Activated CD8-positive, alpha-beta memory T cell treated with anti-CD3 and anti-CD28 coated beads for 48 hours (primary cell): Measurements from ENCODE around the gene NOC2L.
"Not testable (repeated sequence)": the region's sequence is repeated elsewhere in the genome, so short reads cannot be mapped to it uniquely, and the experiment has no call there.

Experiments
- DNase-seq, 3 experiments: peaks; one replicate each; pipeline ENCODE4 v3.0.0-alpha.2; 2020; ENCODE audit warnings: low read depth in 2 of 3, low spot score in 2 of 3

NOC2L gene

GRCh38 chr1:906600-907420, 52.2 kb downstream of the NOC2L start:
- no peak for DNase-seq

GRCh38 chr1:905811-906599, 53.1 kb downstream of the NOC2L start:
- DNase-seq = no peak

DNA sequence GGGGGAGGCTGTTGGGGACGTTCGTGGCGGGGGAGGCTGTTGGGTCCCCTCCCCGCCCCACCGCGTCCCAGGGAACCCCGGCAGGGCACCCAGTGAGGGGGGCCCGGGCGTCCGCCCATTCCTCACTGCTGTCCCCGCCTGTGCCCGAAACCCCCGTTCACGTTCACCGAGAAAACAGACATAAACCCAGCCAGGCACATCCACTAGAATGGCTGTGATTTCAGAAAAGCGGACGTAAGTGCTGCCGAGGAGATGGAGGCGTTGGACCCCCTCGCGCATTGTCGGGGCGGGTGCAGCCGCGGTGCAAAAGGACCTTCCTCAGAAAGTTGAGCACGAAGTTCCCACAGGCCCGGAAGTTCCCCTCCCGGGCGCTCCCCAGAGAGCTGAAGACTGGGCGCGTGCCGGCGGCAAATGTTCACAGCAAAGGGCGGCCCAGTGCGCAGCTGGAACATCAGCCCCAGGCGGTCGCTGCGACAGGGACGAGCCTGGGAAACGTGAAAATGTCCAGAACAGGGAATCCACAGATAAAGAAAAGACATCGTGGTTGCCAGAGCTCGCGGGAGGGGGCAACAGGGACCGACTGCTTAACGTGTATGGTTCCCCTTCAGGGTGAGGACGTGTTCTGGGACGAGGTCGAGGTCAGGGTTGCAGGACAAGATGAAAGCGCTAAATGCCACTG, 53.8 kb downstream of the NOC2L start:
- DNase-seq = no peak

DNA sequence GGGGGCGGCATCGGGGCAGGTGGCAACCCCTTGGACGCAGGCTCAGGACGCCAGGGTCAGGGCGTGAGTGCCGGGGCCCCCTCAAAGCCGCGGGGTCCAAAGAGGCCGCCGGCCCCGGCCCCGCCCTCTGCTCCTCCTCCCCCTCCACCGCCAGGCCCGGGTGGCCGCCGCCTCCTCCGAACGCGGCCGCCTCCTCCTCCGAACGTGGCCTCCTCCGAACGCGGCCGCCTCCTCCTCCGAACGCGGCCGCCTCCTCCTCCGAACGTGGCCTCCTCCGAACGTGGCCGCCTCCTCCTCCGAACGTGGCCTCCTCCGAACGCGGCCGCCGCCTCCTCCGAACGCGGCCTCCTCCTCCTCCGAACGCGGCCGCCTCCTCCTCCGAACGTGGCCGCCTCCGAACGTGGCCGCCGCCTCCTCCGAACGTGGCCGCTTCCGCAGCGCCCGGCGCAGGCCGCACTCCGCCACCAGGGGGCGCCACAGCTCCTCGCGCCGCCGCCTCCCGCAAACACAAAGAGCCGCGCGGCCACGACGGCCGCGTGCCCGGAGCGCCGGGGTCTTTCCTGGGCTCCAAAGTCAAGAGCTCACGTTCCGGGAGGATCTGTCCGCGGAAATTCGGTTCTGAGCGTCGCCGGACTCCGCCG, 54.6 kb downstream of the NOC2L start:
- peak; percentile 70 to 91 (median 83) for DNase-seq

DNA sequence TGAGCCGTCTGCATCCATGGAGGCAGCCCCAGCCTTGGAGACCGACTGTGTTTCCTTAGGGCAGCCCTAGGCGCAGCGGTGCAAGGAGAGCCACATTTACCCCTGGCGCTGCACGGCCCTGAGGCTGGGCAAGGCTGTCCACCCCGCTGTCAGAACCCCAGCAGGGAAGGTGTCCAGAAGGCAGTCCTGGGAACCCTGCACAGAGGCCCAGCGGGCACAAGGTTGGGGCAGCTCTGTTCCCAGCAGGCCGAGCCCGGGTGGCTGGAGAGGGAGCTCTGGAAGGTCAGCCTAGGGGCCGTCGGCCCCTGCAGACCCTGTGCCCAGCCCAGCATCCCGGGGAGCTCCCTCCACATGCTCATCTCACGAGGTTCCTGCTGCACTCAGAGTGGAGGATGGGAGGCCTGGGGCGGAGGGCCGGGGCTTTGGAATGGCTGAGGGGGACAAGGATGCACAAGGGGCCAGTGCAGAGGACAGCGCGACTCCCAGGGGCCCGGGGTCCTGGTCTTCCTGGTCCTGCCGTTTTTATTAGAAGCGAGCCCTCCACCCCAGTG, 55.3 kb downstream of the NOC2L start:
- no peak for DNase-seq

- no peak for DNase-seq
Observed at GRCh38 chr1:903305-903704, 55.8 kb downstream of the NOC2L start.

DNA sequence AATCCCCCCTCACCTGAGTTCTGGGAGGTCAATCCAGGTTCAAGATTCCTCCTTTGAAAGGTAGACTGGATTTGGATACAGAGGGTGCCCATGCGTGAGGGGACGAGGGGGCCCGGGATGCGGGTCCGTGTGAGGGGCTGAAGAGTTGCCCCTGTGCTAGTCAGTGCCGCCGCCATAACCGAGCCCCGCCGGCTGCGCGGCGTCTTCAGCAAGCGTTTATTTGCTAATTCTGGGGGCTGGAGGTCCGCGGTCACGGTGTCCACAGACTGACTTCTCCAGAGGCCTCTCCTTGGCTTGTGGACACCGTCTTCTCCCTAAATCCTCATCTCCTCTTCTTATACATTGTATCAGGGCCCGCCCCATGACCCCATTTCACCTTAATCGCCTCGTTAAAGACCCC, 56.3 kb downstream of the NOC2L start:
- no peak for DNase-seq

- no peak for DNase-seq
Observed at GRCh38 chr1:901108-901859, 57.8 kb downstream of the NOC2L start.

GRCh38 chr1:899636-900317, 59.3 kb downstream of the NOC2L start:
- DNase-seq = no peak

DNA sequence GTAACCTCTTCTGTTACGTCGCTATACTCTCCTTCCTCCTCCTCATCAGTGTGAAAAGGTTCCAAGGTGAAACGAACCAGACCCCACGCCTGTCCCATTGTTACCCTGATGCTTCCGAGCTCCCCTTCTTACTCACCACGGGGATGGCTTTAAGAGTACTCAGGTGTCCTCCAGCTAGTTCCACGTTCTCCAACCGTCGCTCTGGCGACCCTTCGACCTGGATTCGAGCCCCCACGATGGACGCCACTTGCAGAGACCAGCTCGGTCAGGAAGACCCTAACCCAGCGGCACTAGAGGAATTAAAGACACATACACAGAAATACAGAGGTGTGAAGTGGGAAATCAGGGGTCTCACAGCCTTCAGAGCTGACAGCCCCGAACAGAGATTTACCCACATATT, 61.1 kb downstream of the NOC2L start:
- not testable (repeated sequence) for DNase-seq

DNA sequence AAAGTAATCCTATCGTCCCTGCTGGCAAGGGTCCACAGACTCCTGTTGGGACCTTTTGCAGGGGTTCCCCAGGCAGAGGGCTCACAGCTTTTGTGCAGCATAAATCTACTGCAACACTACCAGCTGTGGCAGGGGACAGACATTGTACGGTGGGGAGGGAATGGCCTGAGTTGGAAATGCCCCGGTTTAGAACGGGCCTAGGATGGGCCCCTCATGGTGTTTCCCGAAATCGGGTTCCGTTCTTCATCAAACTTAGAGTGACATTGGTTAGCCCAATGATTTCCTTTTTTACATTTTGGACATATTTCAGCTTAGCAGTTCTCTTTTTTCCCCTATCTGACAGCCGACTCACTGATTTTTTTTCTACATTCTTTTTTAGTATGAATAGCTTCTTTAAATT, 61.8 kb downstream of the NOC2L start:
- DNase-seq = no peak
